Measurements from ENCODE around the gene CLEC19A.

- TF ChIP-seq CTCF (IDR thresholded peaks at IDR 0.05) (no peak), EZH2phosphoT487 (IDR thresholded peaks at IDR 0.05) (no peak), EZH2 (IDR thresholded peaks at IDR 0.05) (no peak)
Measured at GRCh38 chr16:19286827-19287226, 1.3 kb downstream of the CLEC19A start.
